ENCODE results near the gene NAA80.

Gene NAA80

GRCh38 chr3:50304601-50305000, 5.4 kb upstream of the NAA80 start:
- H3K27ac ChIP-seq (ENCODE audit: low read length): no peak overlapping the region

DNA sequence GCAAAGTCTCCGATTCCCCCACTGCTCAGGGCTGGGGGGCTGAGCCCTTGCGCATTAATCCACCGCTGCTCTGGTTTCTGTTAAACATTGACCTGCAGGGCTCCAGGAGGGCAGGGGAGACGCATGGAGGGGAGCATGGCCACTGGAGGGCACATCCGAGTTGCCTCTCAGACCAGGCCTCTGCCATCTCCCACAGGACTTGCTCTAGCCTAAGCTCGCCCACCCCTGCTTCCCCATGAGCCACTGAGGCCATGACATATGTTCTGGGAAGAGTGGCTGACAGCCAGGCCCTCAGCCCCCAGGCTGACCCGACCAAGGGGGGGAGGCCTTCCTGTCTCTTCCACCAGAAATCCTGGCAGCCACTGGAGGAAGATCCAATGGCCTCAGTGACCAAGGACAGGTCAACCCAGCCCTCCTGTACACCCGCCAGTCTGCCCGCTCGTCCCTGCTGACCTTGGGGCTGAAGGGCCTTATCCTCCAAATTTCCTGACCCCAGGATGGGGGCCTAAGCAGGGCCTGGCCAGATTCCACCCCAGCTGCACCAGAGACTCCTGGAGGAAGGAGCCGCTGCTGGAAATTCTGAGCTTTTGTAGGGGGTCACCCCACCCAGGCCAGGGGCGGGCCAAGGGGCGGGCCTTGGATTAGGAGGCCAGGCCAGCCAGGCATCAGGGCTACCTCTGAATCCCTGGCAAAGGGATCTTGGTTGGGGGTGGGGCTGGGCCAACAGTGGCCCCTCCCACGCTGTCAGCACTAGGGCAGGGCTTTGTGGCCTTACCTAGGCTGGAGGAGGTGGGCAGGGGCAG, 4.0 kb upstream of the NAA80 start, which contains the start of gene HYAL1:
Gene HYAL1 (minus strand): TSS at position 562 of the 803 bp plus-strand sequence. CDS start 618 bp downstream, outside the sequence.
- Histone ChIP-seq H3K27ac (ENCODE audit: low read length) (no peak within 1 kb of the TSS), H3K79me2 (ENCODE audit: low read length) (0 out of 2 replicates have a peak, but pooled peaks cover 3% of the 10 kb centered on the region), H2AFZ (ENCODE audit: low read depth, low read length) (no peak within 1 kb of the TSS), H3K4me3 (ENCODE audit: low read length) (no peak within 1 kb of the TSS), H3K36me3 (replicated peaks; ENCODE audit: low read depth, low read length) (no peaks in the 10 kb centered on the region), H3K9me3 (ENCODE audit: insufficient read depth, low read length) (peaks cover 3% of the 10 kb centered on the region; the same call in 1 of the 2 replicates), H3K4me1 (ENCODE audit: low read length) (peaks cover 12% of the 10 kb centered on the region), H3K27me3 (ENCODE audit: low read depth, low read length) (no peaks in the 10 kb centered on the region), H3K4me2 (ENCODE audit: low read length) (no peak within 1 kb of the TSS), H3K9ac (ENCODE audit: low read length) (no peak within 1 kb of the TSS), H4K20me1 (ENCODE audit: insufficient read depth, low read length) (no peaks in the 10 kb centered on the region)
- no peak for TF ChIP-seq EZH2phosphoT487 (IDR thresholded peaks at IDR 0.05; ENCODE audit: low read depth)
- TF ChIP-seq CTCF (IDR thresholded peaks at IDR 0.05; ENCODE audit: low read depth, low read length): no peak

More at GRCh38 chr3:50304601-50305000, 5.4 kb upstream of the NAA80 start:
- H4K20me1 ChIP-seq (ENCODE audit: insufficient read depth, low read length): no peaks in the 10 kb centered on the region
- H2AFZ ChIP-seq (ENCODE audit: low read depth, low read length): no peak overlapping the region
- no peak overlapping the region for H3K4me2 ChIP-seq (ENCODE audit: low read length)
- no peak overlapping the region for H3K4me3 ChIP-seq (ENCODE audit: low read length)
- peaks cover 3% of the 10 kb centered on the region for H3K36me3 ChIP-seq (replicated peaks; ENCODE audit: low read depth, low read length)
- H3K9me3 ChIP-seq (ENCODE audit: insufficient read depth, low read length): peaks cover 7% of the 10 kb centered on the region
- TF ChIP-seq EZH2phosphoT487 (IDR thresholded peaks at IDR 0.05; ENCODE audit: low read depth) (no peak), CTCF (IDR thresholded peaks at IDR 0.05; ENCODE audit: low read depth, low read length) (no peak)
- H3K9ac ChIP-seq (ENCODE audit: low read length): no peak overlapping the region
- no peaks in the 10 kb centered on the region for H3K79me2 ChIP-seq (ENCODE audit: low read length)
- peaks cover 8% of the 10 kb centered on the region; the same call in 1 of the 2 replicates for H3K4me1 ChIP-seq (ENCODE audit: low read length)
- no peaks in the 10 kb centered on the region for H3K27me3 ChIP-seq (ENCODE audit: low read depth, low read length)

DNA sequence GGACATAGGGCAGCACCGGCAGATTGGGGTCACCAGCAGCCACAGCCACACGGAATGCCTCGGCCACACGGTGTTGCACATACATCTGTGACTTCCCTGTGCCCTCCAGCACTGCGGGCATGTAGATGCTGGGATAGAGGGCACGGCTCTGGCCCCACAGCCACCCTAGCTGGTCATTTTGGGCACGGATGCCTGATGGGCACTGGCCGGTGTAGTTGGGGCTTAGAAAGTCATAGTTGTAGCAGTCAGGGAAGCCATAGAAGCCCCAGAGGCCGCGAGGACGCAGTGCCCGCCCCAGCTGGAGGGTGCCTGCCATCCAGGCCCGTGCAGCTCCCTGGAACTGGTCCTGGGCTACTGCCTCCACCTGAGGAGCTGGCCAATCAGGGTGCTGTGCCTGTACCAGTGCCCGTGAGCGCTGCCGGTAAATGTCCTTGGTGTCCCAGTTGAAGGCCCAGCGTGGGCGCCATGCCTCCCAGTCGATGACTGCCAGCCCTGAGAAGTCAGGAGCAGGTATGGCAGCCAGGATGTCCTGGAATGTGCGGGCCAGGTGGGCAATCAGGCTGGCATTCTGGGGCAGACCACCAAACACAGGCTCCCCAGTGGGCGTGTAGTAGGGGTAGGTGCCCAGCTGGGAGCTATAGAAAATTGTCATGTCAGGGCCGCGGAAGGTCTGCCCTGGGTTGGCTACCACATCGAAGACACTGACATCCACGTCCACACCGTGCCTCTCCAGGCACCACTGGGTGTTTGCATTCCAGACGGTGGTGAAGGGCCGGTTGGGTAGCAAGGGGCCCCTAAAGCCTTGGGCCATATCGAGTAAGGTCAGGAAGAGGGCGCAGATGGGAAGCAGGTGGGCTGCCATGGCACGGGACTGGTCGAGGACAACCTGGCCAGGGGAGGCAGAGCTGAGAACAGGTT, 3.1 kb upstream of the NAA80 start:
- peaks cover 16% of the 10 kb centered on the region for H3K4me1 ChIP-seq (ENCODE audit: low read length)
- no peaks in the 10 kb centered on the region for H4K20me1 ChIP-seq (ENCODE audit: insufficient read depth, low read length)
- H3K9ac ChIP-seq (ENCODE audit: low read length): no peak overlapping the region
- H3K4me3 ChIP-seq (ENCODE audit: low read length): no peak overlapping the region
- H3K79me2 ChIP-seq (ENCODE audit: low read length): 0 out of 2 replicates have a peak, but pooled peaks cover 7% of the 10 kb centered on the region
- TF ChIP-seq CTCF (IDR thresholded peaks at IDR 0.05; ENCODE audit: low read depth, low read length) (no peak), EZH2phosphoT487 (IDR thresholded peaks at IDR 0.05; ENCODE audit: low read depth) (no peak)
- H3K27me3 ChIP-seq (ENCODE audit: low read depth, low read length): no peaks in the 10 kb centered on the region
- no peak overlapping the region for H2AFZ ChIP-seq (ENCODE audit: low read depth, low read length)
- H3K36me3 ChIP-seq (replicated peaks; ENCODE audit: low read depth, low read length): no peaks in the 10 kb centered on the region
- no peak overlapping the region for H3K4me2 ChIP-seq (ENCODE audit: low read length)
- 0 out of 2 replicates have a peak, but pooled peaks cover 3% of the 10 kb centered on the region for H3K9me3 ChIP-seq (ENCODE audit: insufficient read depth, low read length)
- no peak overlapping the region for H3K27ac ChIP-seq (ENCODE audit: low read length)

All from OCI-LY3 (cell line).